GM10266 (cell line): ENCODE measurements around the gene VWA3B.

Source experiments
- DNase-seq: peaks from one replicate; pipeline ENCODE4 v3.0.0; 2012; ENCODE audit errors: extremely low spot score
- CTCF ChIP-seq: IDR thresholded peaks from 2 replicates; pipeline ENCODE4 v1.5.1; 2012; ENCODE audit warnings: mild to moderate bottlenecking, low read depth; ENCODE audit not compliant: control insufficient read depth, insufficient read depth; ENCODE audit errors: missing control alignments

The VWA3B gene

GRCh38 chr2:98172951-98173350 is 86.0 kb downstream of the VWA3B start:
- no peak for TF ChIP-seq CTCF

GRCh38 chr2:98175811-98176210 is 88.8 kb downstream of the VWA3B start:
- DNase-seq = peak; percentile 23
- TF ChIP-seq CTCF = peak; percentile 41

More at GRCh38 chr2:98172951-98173350, 86.0 kb downstream of the VWA3B start:
- no peak for DNase-seq

- no peak for TF ChIP-seq CTCF
- DNase-seq = no peak
Observed at GRCh38 chr2:98177286-98177685, 90.3 kb downstream of the VWA3B start.

- no peak for TF ChIP-seq CTCF
- no peak for DNase-seq
Observed at GRCh38 chr2:98177986-98178385, 91.0 kb downstream of the VWA3B start.

GRCh38 chr2:98180456-98180855 is 93.5 kb downstream of the VWA3B start:
- DNase-seq = no peak
- TF ChIP-seq CTCF = no peak

GRCh38 chr2:98181346-98181745 is 94.4 kb downstream of the VWA3B start:
- DNase-seq = no peak
- no peak for TF ChIP-seq CTCF

- TF ChIP-seq CTCF = no peak
- no peak for DNase-seq
Observed at GRCh38 chr2:98185801-98186200, 98.8 kb downstream of the VWA3B start.
